HEK293 (cell line): Measurements from ENCODE around the gene TAAR9.

Source experiments
- CTCF ChIP-seq: fragments of 450-650 bp; formaldehyde crosslinking; IDR thresholded peaks from 2 replicates; pipeline ENCODE4 v1.5.1; 2016; ENCODE audit warnings: missing biosample characterization, missing genetic modification characterization
- ELK4 ChIP-seq: IDR thresholded peaks from 2 replicates; pipeline ENCODE4 v1.6.1; 2011; ENCODE audit warnings: mild to moderate bottlenecking, low read depth, low read length, borderline replicate concordance
- KLF10 ChIP-seq: fragments of 450-650 bp; IDR thresholded peaks from 2 replicates; pipeline ENCODE4 v1.5.1; 2018; ENCODE audit warnings: missing biosample characterization, mild to moderate bottlenecking, missing genetic modification characterization
- MYNN ChIP-seq: fragments of 450-650 bp; formaldehyde crosslinking; IDR thresholded peaks from 2 replicates; pipeline ENCODE4 v1.5.1; 2016; ENCODE audit warnings: missing biosample characterization, missing genetic modification characterization, borderline replicate concordance
- REST ChIP-seq: fragments of 450-650 bp; formaldehyde crosslinking; IDR thresholded peaks from 2 replicates; pipeline ENCODE4 v1.5.1; 2016; ENCODE audit warnings: missing biosample characterization, missing genetic modification characterization
- ZBTB11 ChIP-seq: fragments of 450-650 bp; formaldehyde crosslinking; conservative IDR thresholded peaks from 2 replicates; pipeline ENCODE4 v1.5.1; 2016; ENCODE audit warnings: low read depth, missing biosample characterization, missing genetic modification characterization
- ZBTB17 ChIP-seq: fragments of 450-650 bp; formaldehyde crosslinking; IDR thresholded peaks from 2 replicates; pipeline ENCODE4 v1.5.1; 2016; ENCODE audit warnings: missing biosample characterization, missing genetic modification characterization
- ZBTB21 ChIP-seq: fragments of 450-650 bp; formaldehyde crosslinking; IDR thresholded peaks from 2 replicates; pipeline ENCODE4 v1.5.1; 2017; ENCODE audit warnings: missing biosample characterization, missing genetic modification characterization
- ZNF133 ChIP-seq: fragments of 450-650 bp; formaldehyde crosslinking; IDR thresholded peaks from 2 replicates; pipeline ENCODE4 v1.5.1; 2016; ENCODE audit warnings: missing biosample characterization, missing genetic modification characterization
- ZNF513 ChIP-seq: fragments of 450-650 bp; IDR thresholded peaks from 2 replicates; pipeline ENCODE4 v1.5.1; 2018; ENCODE audit warnings: missing biosample characterization, missing genetic modification characterization
- ZNF571 ChIP-seq: fragments of 450-650 bp; formaldehyde crosslinking; IDR thresholded peaks from 2 replicates; pipeline ENCODE4 v1.5.0; 2017; ENCODE audit warnings: missing biosample characterization, missing genetic modification characterization
- ZNF660 ChIP-seq: fragments of 450-650 bp; IDR thresholded peaks from 2 replicates; pipeline ENCODE4 v1.5.1; 2018; ENCODE audit warnings: missing biosample characterization, mild to moderate bottlenecking, missing genetic modification characterization
- ZNF768 ChIP-seq: fragments of 450-650 bp; formaldehyde crosslinking; IDR thresholded peaks from 2 replicates; pipeline ENCODE4 v1.5.1; 2018; ENCODE audit warnings: missing biosample characterization, mild to moderate bottlenecking, missing genetic modification characterization

GRCh38 chr6:132524646-132525045, 13.4 kb upstream of the TAAR9 start:
- TF ChIP-seq CTCF (tag by site-specific recombination) (no peak), ELK4 (no peak), ZNF768 (tag by site-specific recombination) (no peak), MYNN (tag by site-specific recombination) (no peak), ZBTB17 (no peak), REST (tag by site-specific recombination) (no peak), KLF10 (tag by site-specific recombination) (no peak), ZNF571 (tag by site-specific recombination) (no peak), ZBTB21 (tag by site-specific recombination) (no peak), ZNF660 (tag by site-specific recombination) (no peak), ZNF133 (tag by site-specific recombination) (no peak), ZNF513 (tag by site-specific recombination) (no peak), ZBTB11 (tag by site-specific recombination) (no peak)
